WI38 (cell line): Measurements from ENCODE around the gene PLEKHA7.
"Not testable (repeated sequence)": the region's sequence is repeated elsewhere in the genome, so short reads cannot be mapped to it uniquely, and the experiment has no call there.

Experiments
- H3K4me3 ChIP-seq: 2 replicates; pipeline ENCODE4 v1.5.1; 2011; ENCODE audit warnings: low read depth, mild to moderate bottlenecking, control low read depth, low read length
- CTCF ChIP-seq: IDR thresholded peaks from 2 replicates; pipeline ENCODE4 v1.5.1; 2012; ENCODE audit warnings: low read depth, mild to moderate bottlenecking, control low read depth, low read length

Gene PLEKHA7

GRCh38 chr11:16917941-16918340 is 96.3 kb downstream of the PLEKHA7 start:
- no peak for TF ChIP-seq CTCF
- no peak overlapping the region for H3K4me3 ChIP-seq

- H3K4me3 ChIP-seq: no peak overlapping the region
- TF ChIP-seq CTCF: no peak
Observed at GRCh38 chr11:16912692-16913111, 101.5 kb downstream of the PLEKHA7 start.

- H3K4me3 ChIP-seq: no peak overlapping the region
- no peak for TF ChIP-seq CTCF
Observed at GRCh38 chr11:16911658-16912057, 102.6 kb downstream of the PLEKHA7 start.

- no peak for TF ChIP-seq CTCF
- no peak overlapping the region for H3K4me3 ChIP-seq
Observed at GRCh38 chr11:16911186-16911585, 103.0 kb downstream of the PLEKHA7 start.

GRCh38 chr11:16909359-16910035 is 104.7 kb downstream of the PLEKHA7 start:
- TF ChIP-seq CTCF: no peak
- no peak overlapping the region for H3K4me3 ChIP-seq

GRCh38 chr11:16905375-16905774 is 108.8 kb downstream of the PLEKHA7 start:
- no peak for TF ChIP-seq CTCF
- H3K4me3 ChIP-seq: no peak overlapping the region

- H3K4me3 ChIP-seq: not testable (repeated sequence)
Observed at GRCh38 chr11:16904761-16905160, 109.5 kb downstream of the PLEKHA7 start.
